CD4-positive, alpha-beta T cell treated with Interleukin-10 for 1 hour (primary cell): Measurements from ENCODE around the gene SOX8.

Experiments used
- DNase-seq: peaks from one replicate; pipeline ENCODE4 v3.0.0-alpha.2; 2020

Gene SOX8

DNA sequence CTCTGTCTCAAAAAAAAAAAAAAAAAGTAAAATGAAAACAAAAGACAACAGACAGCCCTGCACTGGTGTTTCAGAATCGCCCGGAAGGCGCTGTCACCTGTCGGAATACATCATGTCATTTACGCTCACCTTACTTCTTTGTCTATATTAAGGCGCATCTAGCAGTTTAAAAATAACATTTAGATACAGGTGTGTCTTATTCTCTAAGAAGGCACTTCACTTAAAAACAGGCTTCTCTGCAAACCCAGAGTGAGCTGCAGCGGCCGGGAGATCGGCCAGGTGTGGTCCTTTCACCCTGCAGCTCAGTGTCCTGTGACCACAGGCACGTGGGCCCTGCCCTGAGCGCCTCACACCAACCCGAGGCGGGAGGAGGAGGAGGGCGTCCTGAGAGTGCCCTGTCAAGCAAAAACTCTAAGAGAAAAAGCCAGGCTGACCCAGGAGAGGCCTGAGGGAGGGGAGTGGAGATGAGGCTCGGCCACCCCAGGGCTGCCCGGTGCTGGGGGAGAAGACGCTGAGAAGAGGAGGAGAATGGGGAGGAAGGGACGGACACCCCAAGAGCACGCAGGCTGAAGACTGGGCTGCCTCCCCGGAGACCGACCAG lies 7.5 kb upstream of the SOX8 start:
- DNase-seq, result no peak

DNA sequence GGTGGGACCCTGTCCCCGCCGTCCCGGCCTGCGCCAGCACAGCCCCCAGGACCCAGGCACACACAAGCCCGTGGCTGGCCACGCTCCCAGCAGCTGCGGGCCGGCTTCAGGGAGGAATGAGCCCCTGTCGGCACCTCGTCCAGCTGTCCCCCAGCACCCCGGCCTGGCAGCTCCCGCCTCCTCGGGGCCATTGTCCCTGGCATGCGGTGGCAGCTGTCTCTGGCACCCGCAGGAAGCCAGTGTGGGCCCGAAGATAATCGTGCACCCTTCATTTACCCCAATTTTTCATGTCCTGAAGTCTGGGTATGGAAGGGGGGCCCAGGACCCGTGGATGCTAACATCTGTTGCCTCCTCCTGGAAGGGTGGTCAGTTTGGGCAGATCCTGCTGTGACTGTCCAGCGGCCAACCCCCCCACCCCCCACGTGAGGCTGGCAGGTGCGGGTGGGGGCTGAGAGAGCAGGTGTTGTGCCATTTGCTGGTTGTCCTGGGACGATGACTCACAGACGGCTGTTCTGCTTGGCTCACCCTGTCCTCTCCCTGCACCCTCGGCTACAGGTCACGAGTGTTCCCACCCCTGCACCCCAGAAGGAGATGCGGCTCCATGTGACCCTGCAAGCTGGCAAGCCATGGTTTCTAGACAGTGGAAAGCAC lies 6.8 kb upstream of the SOX8 start:
- DNase-seq, result no peak

DNA sequence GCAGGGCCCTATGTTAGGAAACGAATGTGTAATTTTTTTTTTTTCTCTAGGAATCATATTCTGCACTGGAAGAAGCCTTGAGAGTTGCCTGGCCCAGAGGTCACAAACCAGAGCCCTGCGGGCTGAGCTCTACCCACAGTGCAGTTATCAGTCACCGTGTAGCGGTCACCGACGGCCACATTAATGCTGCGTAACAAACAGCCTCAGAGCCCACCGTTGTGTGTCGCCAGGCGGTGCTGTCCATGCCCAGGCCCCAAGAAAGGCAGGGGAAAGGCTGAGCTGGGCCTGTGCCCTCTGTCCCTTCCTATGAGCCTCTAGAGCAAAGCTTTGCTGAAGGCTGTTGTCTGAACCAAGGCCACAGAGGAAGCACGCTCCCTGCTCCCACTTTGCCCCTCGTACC lies 6.3 kb upstream of the SOX8 start:
- no peak for DNase-seq

DNA sequence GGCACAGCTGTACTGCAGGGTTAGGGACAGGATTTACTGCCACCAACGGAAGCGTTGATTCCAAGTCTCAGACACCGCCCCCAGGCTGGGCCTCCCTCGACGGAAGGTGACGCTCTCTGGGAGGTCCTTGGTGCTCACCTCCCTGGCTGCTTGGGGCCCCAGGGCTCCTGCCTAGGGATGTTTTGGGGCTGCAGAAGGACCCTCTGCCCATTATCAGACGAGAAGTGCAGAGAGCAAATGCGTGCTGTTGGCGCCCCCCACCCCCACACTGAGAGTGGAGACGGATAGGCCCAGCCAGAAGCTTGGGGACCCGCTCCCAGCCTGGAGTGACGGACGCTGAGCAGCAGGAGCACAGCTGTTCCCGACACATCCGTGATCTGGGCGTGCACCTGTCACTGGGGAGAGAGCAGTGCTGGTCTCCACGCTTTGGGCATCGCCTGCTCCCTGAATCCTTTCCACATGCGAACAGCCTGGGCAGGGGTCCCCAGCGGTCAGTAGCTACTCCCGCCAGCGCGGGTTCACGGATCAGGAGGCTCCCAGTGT lies 5.1 kb upstream of the SOX8 start:
- DNase-seq, result peak; percentile 20

DNA sequence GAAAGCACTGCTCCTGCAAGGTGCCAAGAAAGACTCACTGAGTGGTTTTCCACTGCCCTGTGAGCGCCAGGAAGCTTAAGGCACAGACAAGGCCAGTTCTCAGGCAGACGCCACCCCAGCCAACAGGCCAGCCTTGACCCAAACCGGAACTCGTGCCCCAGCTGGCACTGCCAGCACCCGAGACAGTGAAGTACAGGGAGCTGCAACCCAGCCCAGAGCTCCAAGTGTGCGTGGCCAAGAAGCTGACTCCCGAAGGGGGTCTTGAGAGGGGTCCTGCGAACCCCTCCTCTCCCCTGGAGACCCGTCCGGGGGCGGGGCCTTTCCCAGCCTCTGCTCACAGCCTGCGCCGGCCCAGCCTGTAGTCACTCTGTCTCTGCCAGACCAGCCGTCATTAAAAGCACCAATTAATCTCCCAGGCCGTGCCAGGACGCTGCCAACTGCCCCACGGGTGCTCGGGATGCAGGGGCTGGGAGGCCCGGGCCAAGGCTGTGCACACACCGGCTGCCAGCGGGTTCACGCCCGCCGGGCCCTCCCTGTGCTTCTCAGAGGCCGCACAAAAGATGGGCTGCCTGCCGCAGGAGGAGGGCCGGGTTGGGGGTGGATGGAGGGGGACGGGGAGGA lies 4.4 kb upstream of the SOX8 start:
- no peak for DNase-seq

DNA sequence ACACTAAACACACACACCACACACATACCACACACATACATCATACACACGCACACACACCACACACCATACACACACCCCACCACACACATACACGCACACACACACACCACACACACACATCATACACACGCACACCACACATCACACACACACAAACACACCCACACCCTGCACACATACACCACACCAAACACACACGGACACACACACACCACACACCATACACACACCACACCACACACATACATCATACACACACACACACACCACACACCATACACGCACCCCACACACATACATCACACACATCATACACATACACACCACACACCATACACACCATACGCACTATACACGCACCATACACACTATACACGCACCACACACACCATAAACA lies 3.7 kb upstream of the SOX8 start:
- no peak for DNase-seq

DNA sequence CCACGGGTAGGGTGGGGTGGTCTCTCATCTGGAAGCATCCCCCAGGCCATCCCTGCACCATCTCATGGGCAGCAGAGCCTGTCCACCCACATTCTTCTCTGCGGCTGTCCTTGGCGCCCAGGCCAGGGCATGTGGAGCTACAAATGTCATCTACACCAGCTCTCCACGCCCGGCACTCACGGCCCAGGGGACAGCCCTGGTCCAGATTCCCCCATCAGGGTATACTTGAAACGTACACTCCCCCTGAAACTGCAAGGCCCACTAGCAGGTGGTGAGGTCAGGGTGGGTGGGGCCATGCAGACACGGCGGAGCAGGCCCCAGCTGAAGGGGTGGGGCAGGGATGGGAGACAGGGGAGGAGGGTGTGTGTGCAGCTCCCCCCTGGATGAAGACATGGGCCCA lies 3.2 kb upstream of the SOX8 start:
- DNase-seq, result no peak

DNA sequence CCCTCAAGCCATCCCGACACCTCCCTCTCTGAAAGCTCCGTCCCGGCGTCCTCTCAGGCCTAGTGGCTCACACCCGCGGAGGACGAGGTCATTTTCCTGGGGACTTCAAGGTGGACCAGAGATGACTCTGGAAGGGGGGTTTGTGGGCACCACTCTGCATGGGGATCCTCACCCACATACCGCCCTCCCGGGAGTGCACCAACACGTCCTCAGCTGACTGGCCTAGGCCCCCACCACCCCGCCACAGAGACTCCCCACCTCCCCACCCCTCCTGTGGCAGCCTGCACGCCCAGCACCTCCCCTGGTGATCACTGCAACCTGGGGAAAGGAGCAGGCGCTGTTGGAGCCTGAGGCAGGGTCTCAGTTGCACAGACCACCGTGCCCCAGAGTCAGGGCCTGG lies 2.4 kb upstream of the SOX8 start:
- no peak for DNase-seq

DNA sequence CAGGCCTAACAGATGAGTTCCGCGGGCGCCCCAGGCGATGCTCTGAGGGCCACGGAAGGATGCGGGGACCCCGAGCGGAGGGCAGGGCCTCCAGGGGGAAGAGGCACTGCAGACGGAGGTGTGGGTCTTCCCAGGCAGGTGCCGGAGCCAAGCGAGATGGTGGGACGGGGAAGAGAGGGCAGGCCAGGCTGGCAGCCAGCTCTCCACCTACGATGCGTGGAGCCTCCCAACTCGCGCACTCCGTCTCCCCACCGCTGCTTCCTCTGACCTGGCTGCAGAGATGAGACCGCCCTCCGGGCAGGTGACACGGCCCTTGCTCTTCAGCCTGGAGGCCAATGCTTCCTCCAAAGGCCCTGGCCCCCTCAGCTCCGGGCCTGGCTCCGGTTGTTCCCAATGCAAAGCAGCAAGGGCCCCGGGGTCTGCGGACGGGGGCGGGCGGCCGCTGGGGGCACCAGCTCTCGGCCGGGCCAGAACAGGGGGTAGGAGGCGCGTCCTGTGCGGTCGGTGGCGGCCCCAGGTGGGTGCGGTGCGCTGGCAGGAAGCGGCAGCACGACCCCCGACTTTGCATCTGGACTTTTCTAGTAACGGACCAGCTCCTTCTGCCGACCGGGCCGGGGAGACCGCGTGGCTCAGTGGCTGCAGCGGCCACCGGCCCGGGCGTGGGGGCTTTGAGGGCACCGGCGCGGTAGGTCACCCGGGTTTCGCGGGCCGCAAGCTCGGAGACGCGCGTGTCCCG lies 1.5 kb upstream of the SOX8 start:
- DNase-seq, result no peak

DNA sequence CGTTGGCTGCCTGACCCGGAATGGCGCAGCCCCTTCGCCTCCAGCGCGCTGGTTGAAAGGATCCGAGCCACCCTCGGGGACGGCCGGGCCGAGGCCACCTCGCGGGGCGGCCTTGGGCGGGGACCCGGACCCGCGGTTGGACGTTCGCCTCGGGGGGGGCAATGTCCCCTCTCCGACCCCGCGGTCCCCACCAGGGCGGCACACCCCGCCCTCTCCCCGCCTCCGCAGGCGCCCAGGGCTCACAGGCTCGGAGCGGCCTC lies 1.0 kb upstream of the SOX8 start:
- no peak for DNase-seq

DNA sequence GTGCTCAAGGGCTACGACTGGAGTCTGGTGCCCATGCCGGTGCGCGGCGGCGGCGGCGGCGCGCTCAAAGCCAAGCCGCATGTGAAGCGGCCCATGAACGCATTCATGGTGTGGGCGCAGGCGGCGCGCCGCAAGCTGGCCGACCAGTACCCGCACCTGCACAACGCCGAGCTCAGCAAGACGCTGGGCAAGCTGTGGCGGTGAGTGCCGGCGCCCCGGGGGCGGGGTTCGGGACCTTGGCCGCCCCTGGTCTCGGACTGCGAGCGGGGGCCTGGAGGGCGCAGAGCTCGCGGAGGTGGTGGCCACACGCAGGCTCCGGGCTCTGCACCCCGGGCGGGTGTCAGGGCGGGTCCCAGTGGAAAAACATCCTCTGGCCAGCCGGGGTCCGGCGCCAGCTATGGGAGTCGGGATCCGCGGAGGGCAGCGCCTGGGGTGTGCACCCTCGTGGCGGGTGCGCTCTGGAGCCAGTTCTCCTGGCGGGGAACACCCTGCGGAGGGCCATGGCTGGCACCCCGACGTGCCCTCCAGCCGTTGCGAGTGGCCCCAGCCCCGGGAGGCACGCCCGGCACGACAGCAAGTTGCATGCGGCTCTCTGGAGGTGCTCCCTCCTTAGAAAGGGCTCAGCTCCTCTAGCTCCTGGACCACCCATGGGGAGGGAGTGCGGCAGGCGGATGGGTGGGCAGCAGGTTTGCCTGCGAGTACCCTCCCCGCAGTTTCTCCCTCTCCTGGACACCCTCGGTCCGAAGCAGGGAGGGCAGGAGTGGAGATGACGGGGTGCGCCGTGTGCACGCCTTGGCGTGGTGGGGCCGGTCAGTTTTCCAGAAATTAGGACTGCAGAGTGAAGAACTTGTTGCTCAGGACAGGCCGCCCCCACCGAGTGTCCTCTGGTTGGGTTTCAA lies 824 bp downstream of the SOX8 start:
- no peak for DNase-seq

DNA sequence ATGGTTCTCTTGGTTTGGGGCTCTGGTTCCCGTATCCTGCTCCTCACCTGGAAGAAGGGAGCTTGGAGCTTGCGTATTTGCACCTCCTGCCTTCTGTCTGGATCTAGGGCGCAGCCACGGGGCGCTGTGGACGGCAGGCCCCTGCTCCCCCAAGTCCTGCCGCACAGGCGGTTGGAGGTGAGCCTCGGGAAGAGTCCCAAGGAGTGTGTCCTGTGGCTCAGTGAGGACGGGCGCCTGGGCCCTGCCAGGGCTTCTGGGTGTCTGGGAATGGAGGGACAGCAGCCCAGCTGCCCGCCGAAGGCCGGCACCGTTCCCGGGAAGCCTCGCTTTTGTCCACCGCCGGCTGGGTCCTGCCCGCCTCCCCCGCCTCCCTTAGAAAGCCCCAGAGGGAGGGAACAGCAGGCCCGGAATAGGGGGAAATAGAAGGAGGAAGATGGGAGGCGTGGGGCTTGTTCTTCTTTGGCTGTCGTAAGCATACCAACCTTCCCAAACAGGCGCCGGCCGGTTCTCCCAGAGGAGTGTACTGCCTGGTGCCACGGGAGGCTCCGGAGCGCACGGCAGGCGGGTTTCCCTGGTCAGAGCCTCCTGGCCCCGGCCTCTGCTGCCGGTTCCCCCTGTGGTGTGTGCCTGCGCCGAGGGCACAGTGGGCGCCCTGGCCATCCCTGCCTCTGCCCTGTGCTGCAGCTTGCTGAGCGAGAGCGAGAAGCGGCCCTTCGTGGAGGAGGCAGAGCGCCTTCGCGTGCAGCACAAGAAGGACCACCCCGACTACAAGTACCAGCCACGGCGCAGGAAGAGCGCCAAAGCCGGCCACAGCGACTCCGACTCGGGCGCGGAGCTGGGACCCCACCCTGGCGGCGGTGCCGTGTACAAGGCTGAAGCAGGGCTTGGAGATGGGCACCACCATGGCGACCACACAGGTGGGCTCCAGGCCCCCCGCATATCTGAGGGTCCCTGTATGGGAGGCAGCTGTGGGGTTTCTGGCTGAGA lies 1.8 kb downstream of the SOX8 start:
- no peak for DNase-seq

DNA sequence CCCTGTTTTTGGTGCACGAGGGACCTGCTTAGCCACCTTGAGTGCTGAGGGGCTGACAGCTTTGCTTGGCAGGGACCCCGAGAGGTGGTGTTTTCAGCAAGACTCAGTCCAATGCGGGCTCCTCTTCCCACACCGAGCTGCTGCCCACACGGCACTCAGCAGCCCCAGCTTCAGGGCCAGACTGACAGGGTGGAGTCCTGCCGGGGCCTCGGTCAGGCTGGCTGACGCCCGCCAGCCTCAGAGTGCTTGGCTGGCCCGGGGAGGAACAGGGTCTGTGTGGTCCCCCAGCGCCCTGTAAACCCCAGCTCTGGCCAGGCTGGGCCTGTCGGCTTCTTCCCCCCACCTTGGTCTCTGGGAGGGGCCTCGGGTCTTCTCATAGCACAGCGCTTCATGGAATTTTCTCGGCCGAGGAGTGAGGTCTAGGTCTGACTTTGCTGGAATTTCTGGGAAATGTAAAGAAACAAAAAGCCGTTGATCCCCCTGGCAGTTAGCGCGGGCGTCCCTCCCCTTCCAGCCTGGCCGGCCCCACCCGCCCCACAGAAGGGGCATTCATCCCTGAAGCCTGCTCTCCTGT lies 2.6 kb downstream of the SOX8 start:
- DNase-seq, result no peak

DNA sequence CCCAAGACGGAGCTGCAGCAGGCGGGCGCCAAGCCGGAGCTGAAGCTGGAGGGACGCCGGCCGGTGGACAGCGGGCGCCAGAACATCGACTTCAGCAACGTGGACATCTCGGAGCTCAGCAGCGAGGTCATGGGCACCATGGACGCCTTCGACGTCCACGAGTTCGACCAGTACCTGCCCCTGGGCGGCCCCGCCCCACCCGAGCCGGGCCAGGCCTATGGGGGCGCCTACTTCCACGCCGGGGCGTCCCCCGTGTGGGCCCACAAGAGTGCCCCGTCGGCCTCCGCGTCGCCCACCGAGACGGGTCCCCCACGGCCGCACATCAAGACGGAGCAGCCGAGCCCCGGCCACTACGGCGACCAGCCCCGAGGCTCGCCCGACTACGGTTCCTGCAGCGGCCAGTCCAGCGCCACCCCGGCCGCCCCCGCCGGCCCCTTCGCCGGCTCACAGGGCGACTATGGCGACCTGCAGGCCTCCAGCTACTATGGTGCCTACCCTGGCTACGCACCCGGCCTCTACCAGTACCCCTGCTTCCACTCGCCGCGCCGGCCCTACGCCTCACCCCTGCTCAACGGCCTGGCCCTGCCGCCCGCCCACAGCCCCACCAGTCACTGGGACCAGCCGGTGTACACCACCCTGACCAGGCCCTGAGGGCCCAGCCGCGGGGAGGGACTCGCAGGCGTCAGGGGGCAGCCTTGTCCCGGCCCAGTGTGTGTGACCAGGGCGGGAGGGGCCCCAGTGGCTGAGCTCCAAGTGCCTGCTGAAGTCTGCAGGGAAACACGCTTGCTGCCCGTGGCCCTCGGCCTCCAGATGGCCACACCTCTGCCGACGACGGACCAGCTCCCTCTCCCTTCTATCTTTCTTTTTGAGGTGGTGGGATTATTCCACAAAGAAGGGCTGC lies 3.4 kb downstream of the SOX8 start:
- no peak for DNase-seq

DNA sequence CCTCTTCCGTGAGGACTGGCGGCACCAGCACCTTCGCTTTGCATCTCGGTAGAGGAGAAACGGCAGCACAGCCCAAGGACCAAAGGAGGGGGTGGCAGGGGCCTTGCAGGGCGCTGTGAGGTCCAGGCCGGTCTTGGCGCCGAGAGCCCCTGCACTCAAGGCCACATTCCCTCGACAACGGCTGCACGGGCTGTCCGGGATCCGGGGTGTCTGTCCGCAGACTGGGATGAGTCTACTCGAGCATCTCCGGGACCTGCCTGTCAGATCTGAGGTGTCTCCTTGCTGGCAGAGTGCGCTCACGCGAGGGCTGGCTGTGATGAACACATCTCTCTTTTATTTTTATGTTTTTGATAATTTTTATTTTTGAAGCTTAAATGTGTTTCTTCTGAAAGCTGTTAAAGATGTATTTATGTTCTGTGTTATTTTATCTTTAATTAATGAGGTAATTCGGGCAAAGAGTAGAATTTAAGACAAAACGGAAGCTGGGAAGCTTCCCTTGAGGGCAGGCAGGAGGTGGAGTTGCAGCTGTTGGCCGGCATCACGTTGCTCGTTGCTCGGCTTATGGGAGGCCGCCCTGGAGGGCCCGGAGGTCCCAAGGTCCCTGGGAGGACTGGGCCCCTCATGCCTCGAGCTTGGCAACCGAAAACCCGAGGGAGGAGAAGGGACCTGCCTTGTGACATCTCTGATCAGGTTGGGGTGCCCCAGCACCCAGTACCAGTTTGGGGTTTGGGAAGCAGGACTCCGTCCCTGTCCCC lies 4.3 kb downstream of the SOX8 start:
- DNase-seq, result no peak

DNA sequence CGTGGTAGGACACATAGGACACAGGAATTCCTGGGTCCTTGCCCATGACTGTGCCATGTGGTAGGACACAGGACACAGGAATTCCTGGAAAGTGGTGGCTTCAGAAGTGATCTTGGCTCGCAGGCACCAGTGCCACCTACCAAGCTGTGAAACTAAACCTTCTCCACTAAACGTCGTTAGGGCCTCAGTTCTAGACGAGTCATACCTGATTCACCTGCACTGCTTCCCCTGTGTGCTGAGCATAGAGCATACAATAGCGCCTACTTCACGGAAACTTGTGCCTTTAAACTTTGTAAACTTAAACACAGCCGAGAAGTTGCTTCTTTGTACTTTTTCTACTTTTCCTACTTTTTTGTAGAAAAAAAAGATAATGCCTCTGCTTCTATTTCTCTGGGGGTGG lies 4.8 kb downstream of the SOX8 start:
- no peak for DNase-seq

DNA sequence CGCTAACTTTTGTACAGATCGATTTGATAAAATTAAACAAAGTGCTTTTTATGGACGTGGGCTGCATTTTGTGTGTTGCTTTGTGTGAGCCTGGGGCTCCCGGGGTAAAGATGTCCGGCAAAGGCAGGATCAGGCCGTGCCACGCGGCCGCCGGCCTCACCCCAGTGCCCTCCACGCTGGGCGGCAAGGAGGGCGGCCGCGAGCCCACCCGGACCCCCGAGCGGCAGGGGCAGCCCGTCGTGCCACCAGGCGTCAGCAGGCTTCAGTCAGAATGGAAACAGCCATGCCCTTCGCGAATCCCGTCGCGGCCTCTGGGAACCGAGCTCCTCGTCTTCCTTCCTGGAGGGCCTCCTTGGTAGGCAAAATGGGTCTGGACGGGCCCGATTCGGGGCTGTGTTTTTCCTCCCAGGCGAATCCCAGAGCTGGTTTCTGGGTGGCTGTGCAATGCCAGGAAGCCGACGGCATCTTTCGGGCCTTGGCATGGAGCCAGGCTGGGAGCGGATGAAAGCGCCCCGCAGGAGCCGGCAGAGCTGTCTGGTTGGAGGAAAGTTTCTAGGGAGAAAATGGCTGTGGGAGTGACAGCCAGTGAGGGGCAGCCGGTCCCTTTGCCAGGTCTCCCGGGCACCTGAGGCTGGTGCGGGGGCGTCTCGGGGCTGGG lies 5.5 kb downstream of the SOX8 start:
- DNase-seq, result no peak

DNA sequence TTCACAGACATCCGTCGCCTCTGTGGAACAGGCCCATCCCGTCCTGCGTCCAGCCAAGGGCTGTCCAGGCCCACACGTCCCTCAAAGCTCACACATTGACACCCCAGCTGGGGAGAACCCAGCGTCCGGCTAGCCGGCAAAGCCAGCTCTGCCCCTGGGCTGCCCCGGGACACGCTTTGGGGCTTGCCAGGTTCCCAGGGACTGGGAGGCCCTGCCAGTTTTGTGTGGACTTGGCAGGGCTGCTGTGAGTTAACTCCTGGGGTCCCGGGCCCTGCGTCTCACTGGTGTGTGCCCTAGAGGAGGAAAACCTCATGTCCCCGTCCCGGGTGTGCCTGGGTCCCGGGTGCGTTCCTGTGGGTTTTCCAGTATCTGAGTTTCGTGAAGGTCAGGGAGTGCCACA lies 6.3 kb downstream of the SOX8 start:
- DNase-seq, result no peak
